ENCODE results near the gene OSBPL10.

OSBPL10 gene

GRCh38 chr3:31729082-31729481 lies 252.0 kb downstream of the OSBPL10 start:
- DNase-seq (ENCODE audit: extremely low read depth, low read depth): no peak
- H3K4me3 ChIP-seq (replicated peaks; ENCODE audit: low read depth, low read length): no peak overlapping the region
- TF ChIP-seq CTCF (IDR thresholded peaks at IDR 0.05; ENCODE audit: low read depth, low read length, missing control alignments): no peak

GRCh38 chr3:31728403-31728802 lies 252.7 kb downstream of the OSBPL10 start:
- no peak for TF ChIP-seq CTCF (IDR thresholded peaks at IDR 0.05; ENCODE audit: low read depth, low read length, missing control alignments)
- DNase-seq (ENCODE audit: extremely low read depth, low read depth): no peak
- no peak overlapping the region for H3K4me3 ChIP-seq (replicated peaks; ENCODE audit: low read depth, low read length)

GRCh38 chr3:31725976-31726375 lies 255.1 kb downstream of the OSBPL10 start:
- no peak for DNase-seq (ENCODE audit: extremely low read depth, low read depth)
- H3K4me3 ChIP-seq (replicated peaks; ENCODE audit: low read depth, low read length): no peak overlapping the region
- TF ChIP-seq CTCF (IDR thresholded peaks at IDR 0.05; ENCODE audit: low read depth, low read length, missing control alignments): no peak

GRCh38 chr3:31725568-31725967 lies 255.5 kb downstream of the OSBPL10 start:
- no peak overlapping the region for H3K4me3 ChIP-seq (replicated peaks; ENCODE audit: low read depth, low read length)
- TF ChIP-seq CTCF (IDR thresholded peaks at IDR 0.05; ENCODE audit: low read depth, low read length, missing control alignments): no peak
- no peak for DNase-seq (ENCODE audit: extremely low read depth, low read depth)

GRCh38 chr3:31724651-31725050 lies 256.4 kb downstream of the OSBPL10 start:
- no peak overlapping the region for H3K4me3 ChIP-seq (replicated peaks; ENCODE audit: low read depth, low read length)
- no peak for DNase-seq (ENCODE audit: extremely low read depth, low read depth)

GRCh38 chr3:31724116-31724515 lies 256.9 kb downstream of the OSBPL10 start:
- no peak for DNase-seq (ENCODE audit: extremely low read depth, low read depth)
- no peak for TF ChIP-seq CTCF (IDR thresholded peaks at IDR 0.05; ENCODE audit: low read depth, low read length, missing control alignments)
- no peak overlapping the region for H3K4me3 ChIP-seq (replicated peaks; ENCODE audit: low read depth, low read length)

More at GRCh38 chr3:31724651-31725050, 256.4 kb downstream of the OSBPL10 start:
- peak; percentile 23 for TF ChIP-seq CTCF (IDR thresholded peaks at IDR 0.05; ENCODE audit: low read depth, low read length, missing control alignments)

- TF ChIP-seq CTCF (IDR thresholded peaks at IDR 0.05; ENCODE audit: low read depth, low read length, missing control alignments): no peak
- H3K4me3 ChIP-seq (replicated peaks; ENCODE audit: low read depth, low read length): no peak overlapping the region
- DNase-seq (ENCODE audit: extremely low read depth, low read depth): no peak
Observed at GRCh38 chr3:31723701-31724100, 257.4 kb downstream of the OSBPL10 start.

Data from HFF-Myc (cell line).